ENCODE results near the gene HOXB4. TPM values are rescaled to one million over a fixed set of nuclear protein-coding genes. Genes with fewer than 3 reads are reported as not detected.

The HOXB4 gene
- total RNA-seq, 1 experiment from 2014 or later, result 9.7 TPM

GRCh38 chr17:48615963-48616716, 38.0 kb upstream of the HOXB4 start:
- Histone ChIP-seq H3K27me3 (replicated peaks; ENCODE audit: insufficient read depth, low read depth, low read length, poor library complexity) (no peaks in the 10 kb centered on the region), H3K4me3 (ENCODE audit: low read depth, low read length, poor library complexity, severe bottlenecking) (peak overlapping the region; percentile 87), H3K27ac (ENCODE audit: low read depth, low read length, poor library complexity, severe bottlenecking) (no peak overlapping the region), H3K9me3 (ENCODE audit: low read depth, low read length, poor library complexity, severe bottlenecking) (no peaks in the 10 kb centered on the region), H3K36me3 (ENCODE audit: insufficient read depth, low read length, poor library complexity, severe bottlenecking) (no peaks in the 10 kb centered on the region), H3K4me1 (ENCODE audit: insufficient read depth, low read length, poor library complexity, severe bottlenecking) (peaks cover 22% of the 10 kb centered on the region)
- no peak for DNase-seq (ENCODE audit: low spot score)
- TF ChIP-seq CTCF (conservative IDR thresholded peaks at IDR 0.05; ENCODE audit: low read depth, low read length) (no peak), EZH2 (IDR thresholded peaks at IDR 0.05; ENCODE audit: borderline replicate concordance, low read depth, low read length, poor library complexity, severe bottlenecking) (no peak)
- intact Hi-C loops (cut with micrococcal nuclease; ENCODE audit: unreplicated experiment), result loop anchor here (5.0 kb wide), 3 partner anchors 279 to 464 kb away; no protein-coding TSS in a partner anchor
- BruUV-seq (replicated peaks), result no TSS peak
- CTCF ChIA-PET, result interaction anchor here (0.5 to 1.0 kb wide), 2 partner anchors 20 to 279 kb away, joined by 3 read pairs; no protein-coding TSS in a partner anchor
- POLR2A ChIA-PET (ENCODE audit: low non-redundant PET), result no interaction called here

- Histone ChIP-seq H3K4me1 (ENCODE audit: insufficient read depth, low read length, poor library complexity, severe bottlenecking) (peaks cover 22% of the 10 kb centered on the region), H3K4me3 (ENCODE audit: low read depth, low read length, poor library complexity, severe bottlenecking) (peak within 1 kb of the TSS; percentile 87), H3K36me3 (ENCODE audit: insufficient read depth, low read length, poor library complexity, severe bottlenecking) (no peaks in the 10 kb centered on the region), H3K27ac (ENCODE audit: low read depth, low read length, poor library complexity, severe bottlenecking) (peak within 1 kb of the TSS; percentile 96), H3K27me3 (replicated peaks; ENCODE audit: insufficient read depth, low read depth, low read length, poor library complexity) (no peaks in the 10 kb centered on the region), H3K9me3 (ENCODE audit: low read depth, low read length, poor library complexity, severe bottlenecking) (no peaks in the 10 kb centered on the region)
- intact Hi-C loops (cut with micrococcal nuclease; ENCODE audit: unreplicated experiment), result loop anchor here (5.0 kb wide), 3 partner anchors 278 to 463 kb away; no protein-coding TSS in a partner anchor
- POLR2A ChIA-PET (ENCODE audit: low non-redundant PET), result interaction anchor here (0.5 to 0.6 kb wide), 5 partner anchors 16 to 561 kb away, joined by 3 to 16 read pairs (median 6); no protein-coding TSS in a partner anchor
- peak; percentile 86 for DNase-seq (ENCODE audit: low spot score)
- no TSS peak for BruUV-seq (replicated peaks)
- TF ChIP-seq EZH2 (IDR thresholded peaks at IDR 0.05; ENCODE audit: borderline replicate concordance, low read depth, low read length, poor library complexity, severe bottlenecking) (no peak), CTCF (conservative IDR thresholded peaks at IDR 0.05; ENCODE audit: low read depth, low read length) (no peak)
- CTCF ChIA-PET, result interaction anchor here (0.6 to 1.5 kb wide), 8 partner anchors 10 to 518 kb away, joined by 3 to 10 read pairs (median 4); partner anchors contain the start of gene HOXB9
These were observed 37.2 kb upstream of the HOXB4 start, which contains the start of gene HOXB8 for GRCh38 chr17:48615047-48615962. TSS of gene HOXB8 (minus strand) at chr17:48615292. CDS start at chr17:48614704, 588 bp downstream.

Data from A673 (cell line).